Upper lobe of right lung (tissue), 1 donor: ENCODE results near the gene NXF2. TPM values are rescaled to one million over a fixed set of nuclear protein-coding genes. Genes with fewer than 3 reads are reported as not detected.

Experiments used
- ATAC-seq: fragments of 200-7000 bp; cut with Tn5 transposase; one replicate; pipeline ENCODE4 v1.9.1; 2020; ENCODE audit warnings: mild to moderate bottlenecking, moderate library complexity
- DNase-seq: peaks from one replicate; pipeline ENCODE4 v3.0.0-alpha.2; 2020
- H3K27ac ChIP-seq: fragments of 200-600 bp; one replicate; pipeline ENCODE4 v1.8.0; 2022
- H3K27me3 ChIP-seq: fragments of 200-600 bp; one replicate; pipeline ENCODE4 v1.8.0; 2022; ENCODE audit warnings: mild to moderate bottlenecking
- H3K36me3 ChIP-seq: fragments of 200-600 bp; one replicate; pipeline ENCODE4 v1.8.0; 2022
- H3K4me1 ChIP-seq: fragments of 200-600 bp; one replicate; pipeline ENCODE4 v1.8.0; 2022
- H3K4me3 ChIP-seq: fragments of 200-600 bp; one replicate; pipeline ENCODE4 v1.8.0; 2022; ENCODE audit warnings: mild to moderate bottlenecking
- H3K9me3 ChIP-seq: fragments of 200-600 bp; one replicate; pipeline ENCODE4 v1.8.0; 2022
- CTCF ChIP-seq: fragments of 200-600 bp; IDR thresholded peaks from one replicate; pipeline ENCODE4 v1.8.0; 2022; ENCODE audit warnings: antibody characterized with exemption
- intact Hi-C: fragments of 100-400 bp; cut with DNase I; formaldehyde crosslinking; loops from one replicate; pipeline ENCODE4 v1.11.0; 2022
- total RNA-seq: library from RNA; stranded (reverse); fragmentation: NEBNext Ultra II Directional; extraction: Animal tissue kit (Norgen Biotek cat#: 25700); gene quantifications from one replicate; pipeline ENCODE4 v1.2.1, GENCODE V29; 2021
- donor health status: DM: no; HTN: yes; CAD: no; lungs with severe emphysema.

The NXF2 gene
- total RNA-seq, 1 donor from 2014 or later: not detected

- peak; percentile 17 for TF ChIP-seq CTCF
- H3K27ac ChIP-seq: no peak overlapping the region
- ATAC-seq: no peak
- no peaks in the 10 kb centered on the region for H3K9me3 ChIP-seq
- H3K36me3 ChIP-seq: no peaks in the 10 kb centered on the region
- no peaks in the 10 kb centered on the region for H3K4me1 ChIP-seq
- H3K4me3 ChIP-seq: no peak overlapping the region
- intact Hi-C loops: no loop called here
- no peak for DNase-seq
- no peaks in the 10 kb centered on the region for H3K27me3 ChIP-seq
These were observed 94.9 kb downstream of the NXF2 start for GRCh38 chrX:102341867-102342266.

GRCh38 chrX:102345916-102346315 lies 98.9 kb downstream of the NXF2 start:
- H3K27me3 ChIP-seq: no peaks in the 10 kb centered on the region
- no peak overlapping the region for H3K27ac ChIP-seq
- intact Hi-C loops: no loop called here
- TF ChIP-seq CTCF: peak; percentile 73
- H3K4me3 ChIP-seq: no peak overlapping the region
- H3K36me3 ChIP-seq: no peaks in the 10 kb centered on the region
- peak; percentile 56 for ATAC-seq
- H3K9me3 ChIP-seq: no peaks in the 10 kb centered on the region
- no peak for DNase-seq
- H3K4me1 ChIP-seq: no peaks in the 10 kb centered on the region

Other genes starting within 250 kb of the NXF2 start
- 5.4 TPM for gene TCEAL2, start 121.5 kb upstream of the NXF2 start, total RNA-seq
- not detected for gene TCEAL6, start 104.7 kb upstream of the NXF2 start, total RNA-seq
- 5.8 TPM for gene BEX5, start 91.2 kb upstream of the NXF2 start, total RNA-seq
- gene TCP11X1, start 31.9 kb upstream of the NXF2 start, total RNA-seq: not detected
- not detected for gene NXF2B, start 192.8 kb downstream of the NXF2 start, total RNA-seq
- gene TCP11X2, start 224.6 kb downstream of the NXF2 start, total RNA-seq: not detected